ENCODE results near the gene GREM1.

GREM1 gene

DNA sequence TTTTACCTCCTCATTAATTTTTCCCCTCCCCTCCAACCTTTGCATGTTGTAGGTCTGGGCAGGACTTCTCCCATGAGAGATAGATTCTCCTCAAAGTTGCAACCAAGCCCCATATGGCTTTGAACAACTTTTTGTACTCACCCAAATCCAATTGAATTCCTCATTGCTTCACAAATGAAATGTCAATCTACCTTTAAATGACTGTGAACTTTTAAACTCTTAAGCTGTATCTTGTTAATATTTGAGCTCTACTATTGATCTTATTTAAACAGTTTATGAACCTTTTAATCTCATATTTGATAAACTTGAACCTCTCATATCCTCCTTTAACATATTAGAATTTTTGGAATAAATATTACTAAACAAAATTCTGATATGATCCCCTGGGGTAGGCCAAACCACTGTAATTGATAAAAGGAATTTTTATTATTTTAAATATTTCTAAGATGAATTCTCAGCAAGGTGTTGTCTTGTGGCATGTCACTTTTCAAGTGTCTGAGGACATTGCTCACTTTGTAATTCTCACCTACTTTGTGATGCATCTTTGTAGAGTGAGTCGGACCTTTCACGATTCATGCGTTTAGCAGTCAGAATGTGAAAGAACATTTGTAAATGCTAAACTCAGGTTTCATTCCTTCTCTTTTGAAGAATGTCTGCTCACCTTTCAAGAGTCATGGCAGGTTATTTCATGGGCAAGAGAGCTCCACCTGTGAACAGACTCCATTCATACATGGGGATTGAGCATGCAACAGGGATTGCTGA is 23.4 kb upstream of the GREM1 start:
- no peak for DNase-seq (ENCODE audit: low read depth)

DNA sequence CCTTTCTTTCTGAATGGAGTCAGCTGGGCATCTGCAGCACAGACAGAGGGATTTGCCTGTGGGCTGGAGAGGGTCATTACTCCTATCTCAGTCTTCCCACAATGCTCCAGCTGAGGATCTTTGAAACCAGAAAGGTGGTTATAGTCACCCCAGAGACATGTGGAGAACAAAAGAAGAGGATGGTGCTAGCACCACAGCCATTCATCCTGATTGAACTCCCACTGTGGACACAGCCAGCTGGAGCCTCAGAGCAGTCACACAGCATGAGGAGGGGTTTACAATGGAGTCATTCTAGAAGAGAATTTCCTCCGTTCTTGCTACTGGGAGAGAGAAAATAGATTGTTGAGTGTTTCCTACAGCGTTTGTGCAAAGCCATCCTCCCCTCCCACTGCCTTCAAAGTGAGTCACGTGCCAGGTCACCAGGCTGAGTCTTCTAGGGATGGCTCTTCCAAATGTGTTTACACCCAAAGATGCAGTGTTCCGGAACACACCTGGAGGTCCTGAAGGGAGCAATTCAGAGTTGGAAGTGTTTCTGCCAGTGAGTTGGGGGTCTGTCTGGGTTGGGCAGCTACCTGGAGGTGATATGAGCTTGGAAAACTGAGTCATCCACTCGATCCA is 18.9 kb upstream of the GREM1 start:
- no peak for DNase-seq (ENCODE audit: low read depth)

DNA sequence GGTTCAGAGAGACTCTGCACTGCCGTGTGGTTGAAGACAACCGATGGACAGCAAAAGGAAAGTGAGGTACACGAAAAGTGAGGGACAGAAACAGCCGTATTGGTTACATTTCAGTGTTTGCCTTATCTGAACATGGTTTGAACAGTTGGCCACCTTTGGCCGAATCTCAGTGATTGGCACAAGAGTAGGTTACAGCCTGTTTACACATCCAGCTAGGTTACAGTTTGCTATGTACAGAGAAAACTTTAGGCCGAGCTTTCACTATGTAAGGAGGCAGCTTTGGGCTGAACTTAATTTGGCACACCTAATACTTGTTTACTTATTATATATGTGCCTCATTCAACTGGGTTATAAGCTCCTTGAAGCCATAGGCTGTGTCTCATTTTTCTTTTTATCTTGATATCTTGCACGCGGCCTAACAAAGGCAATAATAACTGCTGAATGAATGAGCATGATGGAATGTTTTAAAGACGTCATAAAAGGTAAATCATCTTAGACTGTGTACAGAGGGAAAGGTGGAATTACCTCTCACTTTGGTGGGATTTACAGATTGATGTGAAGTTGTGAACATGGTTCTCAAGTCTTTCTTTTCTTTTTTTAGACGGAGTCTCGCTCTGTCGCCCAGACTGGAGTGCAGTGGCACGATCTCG is 17.2 kb upstream of the GREM1 start:
- DNase-seq (ENCODE audit: low read depth), result no peak

DNA sequence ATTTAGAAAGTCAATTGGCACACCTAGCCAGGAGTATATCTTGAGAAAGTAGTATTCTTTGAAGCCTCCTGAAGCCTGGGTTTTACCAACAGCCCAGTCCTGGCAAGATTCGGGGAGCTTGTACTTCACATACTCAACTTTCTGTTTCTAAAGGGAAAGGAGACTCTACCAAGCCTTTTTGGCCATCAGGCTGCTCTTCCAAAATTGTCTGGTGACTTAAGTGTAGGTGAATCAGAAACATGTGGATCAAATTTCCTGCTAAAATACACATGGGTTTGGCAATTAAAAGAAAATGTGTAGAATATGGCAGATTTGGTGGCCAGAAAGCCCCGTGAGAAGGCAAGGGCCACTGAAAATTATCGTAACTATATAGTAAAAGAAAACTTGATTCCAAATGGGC is 15.9 kb upstream of the GREM1 start:
- peak; percentile 23 for DNase-seq (ENCODE audit: low read depth)

GRCh38 chr15:32704395-32704981 is 13.3 kb upstream of the GREM1 start:
- peak; percentile 59 for DNase-seq (ENCODE audit: low read depth)

DNA sequence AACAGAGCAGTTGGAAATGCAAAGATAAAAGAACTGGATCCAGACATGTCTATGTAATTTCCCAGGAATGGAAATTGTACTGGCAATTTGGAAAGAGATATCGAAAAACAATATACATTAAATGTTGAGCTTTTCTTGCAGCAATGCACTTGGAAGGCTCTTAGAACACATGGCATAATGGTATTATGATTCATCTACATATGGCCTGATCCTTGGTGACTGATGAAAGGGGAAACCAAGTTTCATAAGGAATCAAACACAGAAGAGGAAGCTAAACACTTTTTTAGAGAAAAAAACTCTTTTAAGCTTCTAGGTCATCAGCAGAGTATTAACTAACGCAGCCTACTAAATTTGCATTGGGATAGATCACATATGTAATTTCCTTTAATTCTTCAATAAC is 12.4 kb upstream of the GREM1 start:
- DNase-seq (ENCODE audit: low read depth), result peak; percentile 28

DNA sequence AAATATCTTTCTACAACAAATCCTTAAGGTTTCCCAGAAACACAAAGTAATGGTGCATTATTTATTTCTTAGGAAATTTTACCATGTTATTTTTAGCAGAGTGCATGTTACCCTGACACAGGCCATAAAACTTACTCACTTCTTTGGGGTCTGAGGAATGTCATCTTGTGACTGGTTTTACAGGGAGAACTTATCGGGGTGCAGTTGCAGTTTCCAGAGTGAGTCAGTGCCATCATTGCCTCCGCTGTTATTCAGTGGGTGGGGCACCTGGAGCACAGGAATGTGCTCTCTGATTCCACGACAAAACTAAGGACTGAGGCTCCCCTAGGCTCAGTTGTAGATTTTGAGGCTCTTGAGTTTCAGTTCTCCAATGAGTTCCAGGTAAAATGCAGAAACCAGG is 11.1 kb upstream of the GREM1 start:
- DNase-seq (ENCODE audit: low read depth), result peak; percentile 67

DNA sequence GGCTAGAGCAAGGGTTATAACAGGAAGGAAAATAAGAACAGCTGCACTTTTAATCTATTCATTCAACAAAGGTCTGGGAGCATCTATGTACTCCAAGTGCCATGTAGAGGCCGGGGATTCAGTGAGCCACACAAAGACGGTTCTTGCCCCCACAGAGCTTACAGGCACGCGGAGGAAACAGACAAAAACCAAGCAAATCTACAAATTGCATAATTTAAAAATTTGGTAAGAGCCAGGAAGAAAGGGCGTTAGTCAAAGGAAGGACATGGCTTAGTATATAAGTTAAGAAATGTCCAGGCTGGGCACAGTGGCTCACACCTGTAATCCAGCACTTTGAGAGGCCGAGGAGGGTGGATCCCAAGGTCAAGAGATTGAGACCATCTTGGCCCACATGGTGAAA is 10.4 kb upstream of the GREM1 start:
- DNase-seq (ENCODE audit: low read depth), result no peak

- no peak for DNase-seq (ENCODE audit: low read depth)
Measured at GRCh38 chr15:32709295-32710033, 8.3 kb upstream of the GREM1 start.

DNA sequence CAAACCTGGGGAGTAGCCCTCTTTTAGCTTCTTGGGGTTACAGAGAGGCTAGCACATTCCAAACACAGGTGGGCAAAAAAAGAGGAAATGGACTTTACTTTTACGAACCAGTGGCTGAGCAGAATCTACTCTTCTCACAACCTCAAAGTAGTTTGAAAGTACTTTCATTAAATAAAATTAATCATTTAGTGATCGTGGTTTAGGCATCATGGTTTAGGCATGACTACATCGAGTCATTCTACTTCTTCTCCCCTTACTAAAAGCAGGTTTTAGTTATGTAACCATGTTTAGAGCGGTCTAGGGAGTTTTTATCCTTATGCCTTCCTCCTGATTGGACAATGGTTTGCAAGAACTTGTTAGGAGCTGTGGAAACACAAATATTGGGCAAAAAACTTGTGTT is 2.5 kb upstream of the GREM1 start:
- no peak for DNase-seq (ENCODE audit: low read depth)

DNA sequence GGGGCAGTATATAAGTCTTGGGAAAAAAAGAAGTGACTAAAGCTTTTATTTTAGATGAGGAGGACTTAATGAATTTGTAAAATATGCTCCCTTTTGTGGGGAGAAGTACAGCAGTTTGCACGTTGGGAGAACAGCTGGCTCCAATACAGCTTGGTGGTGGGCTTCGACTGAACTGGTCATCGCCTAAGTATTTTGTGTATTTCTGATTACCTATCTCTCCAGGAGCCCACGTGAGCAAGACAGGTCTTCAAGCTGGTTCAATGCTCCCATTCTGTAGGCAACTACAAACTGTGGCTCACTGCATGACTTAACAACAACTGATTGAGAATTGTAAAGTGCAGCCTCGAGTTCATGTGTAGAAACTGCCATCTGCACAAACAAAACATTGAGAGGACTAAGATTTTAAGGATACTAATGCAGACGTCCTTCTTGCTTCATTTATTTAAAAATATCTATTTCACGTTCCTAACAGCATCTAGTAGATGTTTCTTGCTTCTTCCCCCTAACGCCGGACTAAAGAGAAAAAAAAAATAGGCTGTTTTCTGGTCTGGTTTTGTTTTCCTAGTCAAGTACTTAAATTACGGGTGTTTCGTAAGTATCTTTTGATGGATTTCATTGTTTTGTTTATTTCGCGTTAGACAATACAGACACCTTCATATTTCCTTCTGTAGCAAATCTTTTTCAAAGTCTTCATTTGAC is 1.4 kb upstream of the GREM1 start:
- no peak for DNase-seq (ENCODE audit: low read depth)

- DNase-seq (ENCODE audit: low read depth), result no peak
Measured at GRCh38 chr15:32716915-32717425, 834 bp upstream of the GREM1 start.

DNA sequence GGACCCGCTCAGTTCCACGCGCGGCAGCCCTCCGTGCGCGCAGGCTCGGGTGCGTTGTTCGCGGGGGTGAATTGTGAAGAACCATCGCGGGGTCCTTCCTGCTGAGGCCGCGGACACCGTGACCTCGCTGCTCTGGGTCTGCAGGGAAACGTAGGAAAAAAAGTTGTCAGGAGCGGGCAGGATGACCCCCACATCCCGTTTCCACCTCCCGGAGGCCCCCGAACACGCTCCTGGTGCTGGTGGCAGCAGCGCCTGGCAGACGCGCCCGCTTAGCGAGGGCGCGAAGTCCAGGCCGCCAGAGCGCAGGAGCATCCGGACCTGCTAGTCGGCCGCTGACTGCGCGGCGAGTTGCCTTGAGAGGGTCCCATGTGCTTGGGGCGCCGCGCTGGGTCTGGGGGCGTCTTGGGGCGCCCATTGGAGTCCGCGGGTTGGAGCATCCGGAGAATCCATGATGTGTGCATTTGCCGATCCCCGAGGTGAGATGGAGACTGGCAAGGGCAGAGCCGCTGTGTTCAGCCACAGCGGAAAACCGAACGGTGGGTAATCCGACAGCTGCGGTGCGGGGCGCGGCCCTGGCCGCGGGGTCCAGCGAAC is 520 bp downstream of the GREM1 start:
- DNase-seq (ENCODE audit: low read depth), result no peak

DNA sequence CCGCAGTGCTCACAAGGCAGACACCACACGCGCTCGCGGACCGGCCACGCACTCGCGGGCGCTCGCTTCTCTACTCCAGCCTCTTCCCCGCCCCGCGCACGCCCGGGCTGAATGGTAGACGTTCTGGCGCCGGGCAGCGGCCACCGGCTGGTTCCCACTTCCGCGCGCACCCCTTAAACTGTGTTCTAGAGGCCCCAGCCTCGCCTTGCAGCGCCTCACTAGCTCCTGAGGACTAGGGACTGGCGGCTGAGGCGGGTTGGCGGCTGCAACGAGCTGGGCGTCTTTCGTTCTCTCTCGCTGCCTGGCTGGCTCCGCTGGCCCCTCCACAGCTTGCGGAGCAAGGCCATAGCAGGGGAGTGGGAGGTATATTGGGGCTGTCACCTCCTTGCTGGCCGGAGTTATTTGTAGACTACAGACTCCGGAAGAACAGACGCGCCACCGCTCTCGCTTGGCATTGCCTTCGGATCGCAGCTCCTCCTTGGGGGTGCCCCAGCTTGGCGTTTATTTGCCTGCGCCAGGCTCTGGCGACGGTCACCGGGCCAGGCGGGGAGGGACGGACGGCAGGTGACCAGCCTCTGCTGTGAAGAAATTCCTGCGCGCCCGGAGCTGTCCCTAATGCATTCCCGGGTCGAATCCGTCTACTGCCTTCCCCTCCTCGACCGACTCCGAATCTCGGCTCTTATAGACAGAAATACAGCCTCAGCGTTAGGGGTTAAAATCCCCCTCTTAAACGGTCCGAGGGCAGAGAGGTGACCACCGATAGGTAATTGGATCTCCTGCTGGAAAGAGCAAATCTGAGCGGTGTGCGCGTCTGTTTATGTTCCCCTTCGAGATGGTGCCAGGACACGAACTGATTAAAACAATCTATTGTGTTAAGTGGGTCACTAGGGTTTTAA is 1.3 kb downstream of the GREM1 start:
- no peak for DNase-seq (ENCODE audit: low read depth)

- no peak for DNase-seq (ENCODE audit: low read depth)
Measured at GRCh38 chr15:32721596-32721995, 3.8 kb downstream of the GREM1 start.

GRCh38 chr15:32722136-32722535 is 4.3 kb downstream of the GREM1 start:
- no peak for DNase-seq (ENCODE audit: low read depth)

GRCh38 chr15:32723171-32723948 is 5.6 kb downstream of the GREM1 start:
- no peak for DNase-seq (ENCODE audit: low read depth)

DNA sequence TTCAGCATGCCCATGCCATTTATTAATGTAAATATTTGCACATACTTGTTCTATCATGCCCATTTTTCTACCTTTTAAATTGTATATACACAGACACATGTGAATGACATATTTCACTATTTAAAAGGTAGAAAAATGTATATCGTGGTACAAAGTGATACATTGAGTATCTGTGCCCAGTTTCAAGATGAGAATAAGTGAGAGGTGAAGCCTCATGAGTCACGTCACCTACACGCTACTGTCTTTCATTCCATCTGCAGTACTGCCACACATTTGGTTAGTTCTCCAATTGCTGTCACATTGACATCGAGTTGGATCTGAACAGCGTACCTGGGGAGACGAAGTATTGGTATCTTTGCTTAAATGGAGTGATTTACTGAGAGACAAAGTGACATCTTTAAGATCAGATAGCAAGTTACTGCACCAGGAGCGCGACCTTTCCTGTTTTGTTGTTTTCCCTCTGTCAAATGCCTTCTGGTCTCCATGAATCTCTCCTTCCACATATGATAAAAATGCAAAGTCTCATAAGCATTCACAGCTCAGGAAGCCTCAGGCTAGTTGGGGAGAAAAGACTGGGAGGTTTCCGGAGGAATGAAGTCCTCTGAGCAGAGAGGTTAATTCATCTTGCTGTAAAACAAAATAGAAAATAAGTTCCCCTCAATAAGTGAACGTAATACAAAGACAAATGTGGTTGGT is 12.0 kb downstream of the GREM1 start:
- no peak for DNase-seq (ENCODE audit: low read depth)

Data from iris pigment epithelial cell (primary cell).